DND-41 (cell line): ENCODE data around the gene PRKACG.
"Not testable (repeated sequence)": the region's sequence is repeated elsewhere in the genome, so short reads cannot be mapped to it uniquely, and the experiment has no call there.

Source experiments
- ATAC-seq: fragments of 200-7000 bp; cut with Tn5 transposase; 3 replicates; pipeline ENCODE4 v1.9.1; 2021; ENCODE audit warnings: low read depth; ENCODE audit not compliant: insufficient read depth
- DNase-seq: peaks from one replicate; pipeline ENCODE4 v3.0.0-alpha.2; 2020
- H2AFZ ChIP-seq: 2 replicates; pipeline ENCODE4 v1.6.0; 2012; ENCODE audit warnings: low read depth, low read length
- H3K27ac ChIP-seq: 2 replicates; pipeline ENCODE4 v1.5.1; 2012; ENCODE audit warnings: low read length, inconsistent platforms
- H3K27me3 ChIP-seq: fragments of 200-600 bp; sonication (generic); 2 replicates; pipeline ENCODE4 v1.6.0; 2012; ENCODE audit warnings: low read length, mild to moderate bottlenecking, inconsistent platforms; ENCODE audit not compliant: insufficient read depth, poor library complexity
- H3K36me3 ChIP-seq: 2 replicates; pipeline ENCODE4 v1.5.1; 2012; ENCODE audit warnings: low read length, inconsistent platforms; ENCODE audit not compliant: insufficient read depth
- H3K4me1 ChIP-seq: 2 replicates; pipeline ENCODE4 v1.5.1; 2012; ENCODE audit warnings: mild to moderate bottlenecking, low read length; ENCODE audit not compliant: insufficient read depth
- H3K4me2 ChIP-seq: 2 replicates; pipeline ENCODE4 v1.6.0; 2012; ENCODE audit warnings: mild to moderate bottlenecking, moderate library complexity, low read length, inconsistent platforms; ENCODE audit not compliant: insufficient read depth
- H3K4me3 ChIP-seq, 2 experiments: fragments of 200-600 bp in 1 of 2; shearing (Covaris generic) in 1 of 2; 2 replicates each; pipeline ENCODE4 v1.5.1; 2012 to 2016; ENCODE audit warnings: inconsistent platforms in 2 of 2, low read length in 2 of 2, mild to moderate bottlenecking in 2 of 2, low read depth in 1 of 2, moderate library complexity in 1 of 2
- H3K79me2 ChIP-seq: 2 replicates; pipeline ENCODE4 v1.6.0; 2012; ENCODE audit warnings: low read length, inconsistent platforms; ENCODE audit not compliant: insufficient read depth
- H3K9ac ChIP-seq: 2 replicates; pipeline ENCODE4 v1.6.0; 2012; ENCODE audit warnings: low read depth, mild to moderate bottlenecking, inconsistent platforms, low read length, moderate library complexity
- H3K9me3 ChIP-seq: 2 replicates; pipeline ENCODE4 v1.5.1; 2012; ENCODE audit warnings: low read length, moderate library complexity, mild to moderate bottlenecking, inconsistent platforms; ENCODE audit not compliant: insufficient read depth, severe bottlenecking
- H4K20me1 ChIP-seq: 2 replicates; pipeline ENCODE4 v1.6.0; 2012; ENCODE audit warnings: low read length; ENCODE audit not compliant: insufficient read depth
- CTCF ChIP-seq: IDR thresholded peaks from 2 replicates; pipeline ENCODE4 v1.5.1; 2012; ENCODE audit warnings: borderline replicate concordance, low read length, moderate library complexity, mild to moderate bottlenecking; ENCODE audit not compliant: poor library complexity, severe bottlenecking; ENCODE audit errors: extremely low read depth
- EZH2 ChIP-seq: IDR thresholded peaks from 3 replicates; pipeline ENCODE4 v1.6.1; 2012; ENCODE audit warnings: borderline replicate concordance, low read depth, mild to moderate bottlenecking, moderate library complexity, low read length, inconsistent platforms; ENCODE audit not compliant: severe bottlenecking

Gene PRKACG

GRCh38 chr9:69056191-69056815 is 42.4 kb upstream of the PRKACG start:
- H3K4me2 ChIP-seq = no peak overlapping the region
- no peak overlapping the region for H3K27ac ChIP-seq
- no peak for ATAC-seq
- TF ChIP-seq CTCF (no peak), EZH2 (no peak)
- no peaks in the 10 kb centered on the region for H3K27me3 ChIP-seq
- H3K4me3 ChIP-seq = no peak overlapping the region
- no peaks in the 10 kb centered on the region for H3K9me3 ChIP-seq
- no peak overlapping the region for H2AFZ ChIP-seq
- no peaks in the 10 kb centered on the region for H4K20me1 ChIP-seq
- H3K4me1 ChIP-seq = no peaks in the 10 kb centered on the region
- peaks cover 24% of the 10 kb centered on the region for H3K36me3 ChIP-seq
- no peak overlapping the region for H3K9ac ChIP-seq
- DNase-seq = no peak
- no peaks in the 10 kb centered on the region for H3K79me2 ChIP-seq

GRCh38 chr9:69054989-69055388 is 41.1 kb upstream of the PRKACG start:
- Histone ChIP-seq H3K9me3 (no peaks in the 10 kb centered on the region), H4K20me1 (no peaks in the 10 kb centered on the region), H3K27me3 (no peaks in the 10 kb centered on the region), H3K4me1 (no peaks in the 10 kb centered on the region), H3K9ac (no peak overlapping the region), H3K27ac (no peak overlapping the region), H3K36me3 (peaks cover 20% of the 10 kb centered on the region), H2AFZ (no peak overlapping the region), H3K79me2 (no peaks in the 10 kb centered on the region), H3K4me2 (no peak overlapping the region), H3K4me3 (no peak overlapping the region)
- DNase-seq (no peak), ATAC-seq (no peak)
- TF ChIP-seq EZH2 = no peak
- no peak for TF ChIP-seq CTCF

GRCh38 chr9:69050936-69051335 is 37.0 kb upstream of the PRKACG start:
- H4K20me1 ChIP-seq, H3K4me3 ChIP-seq, H3K4me1 ChIP-seq, ATAC-seq, H3K9me3 ChIP-seq, H3K79me2 ChIP-seq, H3K27me3 ChIP-seq, H3K9ac ChIP-seq, H3K4me2 ChIP-seq, DNase-seq, H2AFZ ChIP-seq, H3K27ac ChIP-seq: not testable (repeated sequence)
- peaks cover 19% of the 10 kb centered on the region for H3K36me3 ChIP-seq

DNA sequence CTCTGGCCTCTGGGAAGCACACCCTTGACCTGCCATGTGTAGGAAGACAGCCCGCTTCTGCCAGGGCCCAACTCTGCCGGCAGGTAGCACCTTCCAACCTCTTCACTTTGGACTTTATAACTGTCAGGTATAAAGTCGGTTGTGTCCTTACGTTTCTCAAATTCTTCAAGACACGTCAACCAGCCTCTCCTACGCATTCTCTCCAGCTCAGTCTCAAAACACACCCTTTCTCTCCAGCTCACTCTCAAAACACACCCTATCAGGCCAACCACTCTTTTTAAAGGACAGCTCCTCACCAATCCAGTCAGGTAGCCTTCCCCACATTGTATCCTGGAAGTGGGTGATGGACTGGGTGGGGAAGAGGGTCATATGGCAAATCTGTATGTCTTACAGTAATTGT is 35.2 kb upstream of the PRKACG start:
- Histone ChIP-seq H3K9me3 (no peaks in the 10 kb centered on the region), H3K27me3 (no peaks in the 10 kb centered on the region), H4K20me1 (no peaks in the 10 kb centered on the region), H3K79me2 (no peaks in the 10 kb centered on the region), H3K9ac (no peak overlapping the region), H3K4me3 (no peak overlapping the region), H3K27ac (no peak overlapping the region), H3K4me2 (no peak overlapping the region), H2AFZ (no peak overlapping the region), H3K36me3 (peaks cover 11% of the 10 kb centered on the region), H3K4me1 (no peaks in the 10 kb centered on the region)
- DNase-seq (no peak), ATAC-seq (no peak)
- TF ChIP-seq EZH2 = no peak
- TF ChIP-seq CTCF = no peak
